Tibial nerve (tissue), 4 donors: ENCODE measurements around the gene ARFGAP2. TPM values are rescaled to one million over a fixed set of nuclear protein-coding genes. Genes with fewer than 3 reads are reported as not detected.

Experiments
- DNase-seq, 2 donors: peaks; one replicate each; pipeline ENCODE4 v3.0.0-alpha.2; 2019; ENCODE audit warnings: low spot score in 2 of 2
- H3K27ac ChIP-seq, 4 donors: fragments of 200-600 bp; sonication (generic) in 3 of 4; one replicate each; pipeline ENCODE4 v1.5.1; 2017 to 2019; ENCODE audit warnings: mild to moderate bottlenecking in 1 of 4
- H3K27me3 ChIP-seq, 2 donors: fragments of 200-600 bp; sonication (generic) in 1 of 2; one replicate each; pipeline versions ENCODE4 v1.5.1 to v1.6.0; 2017 to 2019
- H3K36me3 ChIP-seq, 3 donors: fragments of 200-600 bp; sonication (generic); one replicate each; pipeline ENCODE4 v1.5.1; 2018 to 2019
- H3K4me1 ChIP-seq, 4 donors: fragments of 200-600 bp; sonication (generic) in 3 of 4; one replicate each; pipeline ENCODE4 v1.5.1; 2017 to 2019
- H3K4me3 ChIP-seq, 4 donors: fragments of 200-600 bp; sonication (generic) in 3 of 4; one replicate each; pipeline ENCODE4 v1.5.1; 2017 to 2019; ENCODE audit warnings: mild to moderate bottlenecking in 1 of 4, moderate library complexity in 1 of 4
- H3K9me3 ChIP-seq, 4 donors: fragments of 200-600 bp; sonication (generic) in 3 of 4; one replicate each; pipeline ENCODE4 v1.5.1; 2017 to 2019
- EP300 ChIP-seq, 2 donors: sonication (generic); formaldehyde crosslinking; IDR thresholded peaks; one replicate each; pipeline ENCODE4 v1.6.1; 2017; ENCODE audit warnings: antibody characterized with exemption in 2 of 2, mild to moderate bottlenecking in 1 of 2
- POLR2A ChIP-seq, 2 donors: fragments of 450-650 bp; IDR thresholded peaks; one replicate each; pipeline ENCODE4 v1.6.1; 2017; ENCODE audit warnings: antibody characterized with exemption in 2 of 2, mild to moderate bottlenecking in 2 of 2, moderate library complexity in 2 of 2
- WGBS, 2 donors: methylation state at CpG; one replicate each; pipeline ENCODE4 v1.1.5; 2018; 5-methylcytosine and 5-hydroxymethylcytosine counted together
- total RNA-seq, 4 donors: library from RNA; depleted of rRNA; stranded (reverse); fragments of >200 nt; gene quantifications; one replicate each; pipeline ENCODE4 v1.1.0, GENCODE V29; 2016
- TF ChIP-seq, protein P1 (sequence below), 5 experiments: fragments of 200-600 bp in 3 of 5; fragments of 450-650 bp in 2 of 5; sonication (generic) in 3 of 5; IDR thresholded peaks; one replicate each; pipeline ENCODE4 v1.5.1; 2016 to 2019; ENCODE audit warnings: antibody characterized with exemption in 5 of 5, mild to moderate bottlenecking in 3 of 5, moderate library complexity in 2 of 5

The ARFGAP2 gene
- total RNA-seq, 4 donors from 2014 or later, result 164 to 209 (median 176) TPM

DNA sequence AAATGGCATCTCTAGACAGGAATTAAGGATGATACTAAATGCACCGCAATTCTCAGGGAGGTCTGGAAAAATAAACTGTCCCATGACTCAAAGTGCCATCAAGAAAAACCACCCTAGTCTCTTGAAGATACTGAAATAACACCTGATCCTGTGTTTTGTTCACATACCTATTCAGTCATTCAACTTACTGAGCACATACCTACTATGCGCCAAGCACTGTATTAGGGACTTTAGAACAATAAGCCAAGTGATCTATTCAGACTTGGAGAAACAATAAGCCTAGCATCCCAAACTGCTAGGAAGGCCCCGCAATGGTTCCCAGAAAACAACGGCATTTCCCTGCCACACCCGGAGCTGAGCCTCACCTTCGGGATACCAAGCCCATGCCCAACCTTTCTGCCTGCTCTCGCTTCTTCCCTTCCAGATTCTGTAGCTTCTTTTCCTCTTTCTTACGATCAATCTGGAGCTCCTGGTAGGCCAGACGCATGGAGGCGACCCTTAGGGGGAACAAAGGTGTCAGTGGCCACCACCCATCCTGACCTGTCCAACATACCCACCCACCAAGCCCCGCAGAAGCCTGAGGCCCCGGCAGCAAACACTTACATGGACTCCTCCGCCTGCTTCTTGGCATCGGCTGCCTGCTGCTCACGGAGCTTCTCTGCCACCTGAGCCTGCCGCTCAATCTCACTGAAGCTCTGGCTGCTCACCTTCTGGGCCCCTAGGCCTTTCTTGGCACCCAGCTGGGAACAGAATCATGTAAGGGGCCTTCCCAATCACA lies 5.4 kb downstream of the ARFGAP2 start:
- H3K4me1 ChIP-seq, result peaks cover 3 to 50% (median 11%) of the 10 kb centered on the region in 4 donors
- WGBS, 2 donors, result 87 to 92% methylated on average over 16 of the region's 16 CpGs
- no peak overlapping the region for H3K27ac ChIP-seq
- no peaks in the 10 kb centered on the region for H3K27me3 ChIP-seq
- no peak for DNase-seq
- H3K36me3 ChIP-seq, result peaks cover 9 to 90% (median 18%) of the 10 kb centered on the region in 3 donors
- TF ChIP-seq, protein P1, sequence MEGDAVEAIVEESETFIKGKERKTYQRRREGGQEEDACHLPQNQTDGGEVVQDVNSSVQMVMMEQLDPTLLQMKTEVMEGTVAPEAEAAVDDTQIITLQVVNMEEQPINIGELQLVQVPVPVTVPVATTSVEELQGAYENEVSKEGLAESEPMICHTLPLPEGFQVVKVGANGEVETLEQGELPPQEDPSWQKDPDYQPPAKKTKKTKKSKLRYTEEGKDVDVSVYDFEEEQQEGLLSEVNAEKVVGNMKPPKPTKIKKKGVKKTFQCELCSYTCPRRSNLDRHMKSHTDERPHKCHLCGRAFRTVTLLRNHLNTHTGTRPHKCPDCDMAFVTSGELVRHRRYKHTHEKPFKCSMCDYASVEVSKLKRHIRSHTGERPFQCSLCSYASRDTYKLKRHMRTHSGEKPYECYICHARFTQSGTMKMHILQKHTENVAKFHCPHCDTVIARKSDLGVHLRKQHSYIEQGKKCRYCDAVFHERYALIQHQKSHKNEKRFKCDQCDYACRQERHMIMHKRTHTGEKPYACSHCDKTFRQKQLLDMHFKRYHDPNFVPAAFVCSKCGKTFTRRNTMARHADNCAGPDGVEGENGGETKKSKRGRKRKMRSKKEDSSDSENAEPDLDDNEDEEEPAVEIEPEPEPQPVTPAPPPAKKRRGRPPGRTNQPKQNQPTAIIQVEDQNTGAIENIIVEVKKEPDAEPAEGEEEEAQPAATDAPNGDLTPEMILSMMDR (IDR thresholded peaks at IDR 0.05), result no peak
- TF ChIP-seq EP300 (IDR thresholded peaks at IDR 0.05) (no peak), POLR2A (IDR thresholded peaks at IDR 0.05) (no peak)
- no peaks in the 10 kb centered on the region for H3K9me3 ChIP-seq
- no peak overlapping the region for H3K4me3 ChIP-seq

DNA sequence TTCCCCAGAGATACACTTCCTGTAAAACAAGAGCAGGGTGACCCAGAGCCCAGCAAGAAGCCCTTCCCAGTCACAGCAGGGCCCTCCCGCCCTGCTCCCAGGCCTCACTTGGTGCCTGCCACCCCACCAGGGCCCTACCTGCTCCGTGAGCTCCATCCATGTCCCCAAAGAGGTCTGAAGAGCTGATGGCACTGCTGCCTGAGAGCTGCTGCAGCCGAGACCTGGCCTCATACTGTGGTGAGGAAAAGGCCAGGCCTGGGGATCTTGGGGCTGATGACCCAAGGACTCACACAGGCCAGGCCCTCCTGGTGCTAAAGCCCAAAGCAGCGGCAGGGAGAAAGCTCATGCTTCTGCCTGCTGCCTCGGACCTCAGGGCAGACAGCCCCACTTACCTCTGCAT lies 10.3 kb downstream of the ARFGAP2 start:
- H3K27ac ChIP-seq, result no peak overlapping the region
- DNase-seq, result no peak
- H3K36me3 ChIP-seq, result peaks cover 6 to 82% (median 27%) of the 10 kb centered on the region in 3 donors
- TF ChIP-seq POLR2A (IDR thresholded peaks at IDR 0.05), result no peak
- H3K4me3 ChIP-seq, result no peak overlapping the region
- H3K9me3 ChIP-seq, result no peaks in the 10 kb centered on the region
- H3K4me1 ChIP-seq, result peaks cover 0 to 12% (median 0%) of the 10 kb centered on the region in 4 donors
- WGBS, 2 donors, result 75 to 97% methylated on average over 2 to 4 of the region's 5 CpGs
- no peaks in the 10 kb centered on the region for H3K27me3 ChIP-seq

DNA sequence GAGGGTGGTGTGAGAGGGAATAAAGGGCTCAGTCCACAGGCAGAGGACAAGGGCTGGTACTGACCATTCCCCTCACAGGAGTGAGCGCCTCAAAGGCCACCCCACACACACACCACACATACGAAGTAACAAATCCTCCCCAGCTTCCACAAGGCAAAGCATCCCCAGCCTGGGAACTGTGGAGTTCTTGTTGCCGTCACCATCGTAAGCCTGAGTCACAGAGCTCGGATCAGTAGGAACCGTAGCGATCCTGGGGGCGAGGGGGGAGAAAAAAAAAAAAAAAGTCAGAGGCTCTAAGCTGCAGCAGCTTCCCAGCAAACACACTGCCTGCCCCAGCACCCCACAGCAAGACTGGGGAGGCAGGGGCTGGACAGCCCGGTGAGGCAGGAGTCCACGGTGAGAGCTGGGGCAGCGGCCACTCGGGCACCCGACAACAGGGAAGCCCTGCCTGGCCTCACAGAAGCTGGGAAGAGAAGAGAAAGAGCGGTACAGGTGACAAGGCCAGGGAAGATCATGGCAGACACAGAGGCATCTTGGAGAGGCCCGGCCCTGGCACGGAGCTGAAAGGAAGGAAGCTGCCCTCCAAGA lies 11.3 kb downstream of the ARFGAP2 start:
- no peak overlapping the region for H3K27ac ChIP-seq
- peaks cover 6 to 72% (median 27%) of the 10 kb centered on the region in 3 donors for H3K36me3 ChIP-seq
- DNase-seq, result no peak
- H3K4me1 ChIP-seq, result peaks cover 0 to 13% (median 0%) of the 10 kb centered on the region in 4 donors
- 86 to 89% methylated on average over 16 of the region's 16 CpGs for WGBS, 2 donors
- H3K9me3 ChIP-seq, result no peaks in the 10 kb centered on the region
- no peak overlapping the region for H3K4me3 ChIP-seq
- TF ChIP-seq, protein P1 (IDR thresholded peaks at IDR 0.05), result no peak
- no peaks in the 10 kb centered on the region for H3K27me3 ChIP-seq

DNA sequence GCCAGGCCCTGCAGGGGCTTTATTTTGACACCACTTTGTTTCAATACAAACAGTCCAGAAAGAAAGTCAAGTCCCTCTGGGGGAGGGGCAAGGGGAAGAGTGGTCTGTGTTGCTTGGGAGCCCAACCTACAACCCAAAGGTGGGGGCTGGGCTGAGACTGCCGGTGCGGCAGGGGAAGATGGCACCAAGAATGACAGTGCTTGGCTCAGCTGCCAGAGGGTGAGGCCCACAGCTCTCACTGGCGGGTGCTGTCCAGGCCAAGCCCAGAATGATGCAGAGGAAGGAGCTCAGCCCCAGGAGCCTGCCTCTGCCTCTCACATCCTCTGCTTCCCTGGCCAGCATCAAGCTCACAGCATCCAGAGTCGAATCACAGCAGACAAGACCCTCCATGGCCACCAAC lies 12.4 kb downstream of the ARFGAP2 start:
- Histone ChIP-seq H3K4me3 (no peak overlapping the region), H3K9me3 (no peaks in the 10 kb centered on the region), H3K4me1 (peaks cover 0 to 13% (median 0%) of the 10 kb centered on the region in 4 donors), H3K27ac (no peak overlapping the region), H3K27me3 (no peaks in the 10 kb centered on the region), H3K36me3 (peaks cover 6 to 68% (median 27%) of the 10 kb centered on the region in 3 donors)
- TF ChIP-seq EP300 (IDR thresholded peaks at IDR 0.05) (no peak), POLR2A (IDR thresholded peaks at IDR 0.05) (no peak)
- TF ChIP-seq, protein P1 (IDR thresholded peaks at IDR 0.05), result no peak
- 71 to 81% methylated on average over 4 of the region's 4 CpGs for WGBS, 2 donors
- no peak for DNase-seq

DNA sequence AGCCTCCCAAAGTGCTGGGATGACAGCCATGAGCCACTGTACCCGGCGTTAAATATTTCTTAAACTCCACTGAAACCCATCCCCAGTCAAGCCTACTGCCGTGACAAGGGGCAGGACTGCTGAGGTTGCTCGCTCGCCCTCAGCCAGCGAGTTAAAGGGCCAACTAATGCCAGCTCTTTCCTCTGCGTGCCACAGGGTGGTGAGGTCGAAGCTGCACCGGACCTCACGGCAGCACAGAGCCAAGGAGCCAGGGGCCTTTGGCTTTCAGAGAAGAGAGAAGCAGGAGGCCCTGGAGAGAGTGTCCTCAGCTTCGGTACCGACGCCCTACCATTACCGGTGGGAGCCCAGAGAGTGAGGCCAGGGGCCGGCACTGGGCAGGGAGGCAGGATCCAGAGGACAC lies 12.8 kb downstream of the ARFGAP2 start:
- Histone ChIP-seq H3K4me3 (no peak overlapping the region), H3K9me3 (no peaks in the 10 kb centered on the region), H3K4me1 (peaks cover 0 to 13% (median 0%) of the 10 kb centered on the region in 4 donors), H3K27me3 (no peaks in the 10 kb centered on the region), H3K27ac (no peak overlapping the region), H3K36me3 (peaks cover 6 to 68% (median 23%) of the 10 kb centered on the region in 3 donors)
- WGBS, 2 donors, result 77 to 80% methylated on average over 15 of the region's 15 CpGs
- TF ChIP-seq POLR2A (IDR thresholded peaks at IDR 0.05) (no peak), EP300 (IDR thresholded peaks at IDR 0.05) (no peak)
- TF ChIP-seq, protein P1 (IDR thresholded peaks at IDR 0.05), result no peak
- DNase-seq, result no peak
